ENCODE data around the gene RPN2.

The RPN2 gene

DNA sequence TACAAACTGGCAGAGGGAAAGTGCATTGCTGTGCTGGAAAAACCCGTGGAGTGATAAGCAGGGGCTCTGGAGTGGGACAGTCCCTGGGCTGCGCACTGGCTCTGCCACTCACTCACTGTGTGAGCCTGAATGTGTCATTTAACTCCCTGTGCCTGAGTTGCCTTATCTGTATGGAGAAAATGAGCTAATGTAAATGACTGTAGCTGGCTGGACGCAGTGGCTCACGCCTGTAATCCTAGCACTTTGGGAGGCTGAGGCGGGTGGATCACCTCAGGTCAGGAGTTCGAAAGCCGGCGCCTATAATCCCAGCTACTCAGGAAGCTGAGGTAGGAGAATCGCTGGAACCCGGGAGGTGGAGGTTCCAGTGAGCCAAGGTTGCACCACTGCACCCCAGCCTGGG is 18.4 kb upstream of the RPN2 start:
- TF ChIP-seq, protein P1, sequence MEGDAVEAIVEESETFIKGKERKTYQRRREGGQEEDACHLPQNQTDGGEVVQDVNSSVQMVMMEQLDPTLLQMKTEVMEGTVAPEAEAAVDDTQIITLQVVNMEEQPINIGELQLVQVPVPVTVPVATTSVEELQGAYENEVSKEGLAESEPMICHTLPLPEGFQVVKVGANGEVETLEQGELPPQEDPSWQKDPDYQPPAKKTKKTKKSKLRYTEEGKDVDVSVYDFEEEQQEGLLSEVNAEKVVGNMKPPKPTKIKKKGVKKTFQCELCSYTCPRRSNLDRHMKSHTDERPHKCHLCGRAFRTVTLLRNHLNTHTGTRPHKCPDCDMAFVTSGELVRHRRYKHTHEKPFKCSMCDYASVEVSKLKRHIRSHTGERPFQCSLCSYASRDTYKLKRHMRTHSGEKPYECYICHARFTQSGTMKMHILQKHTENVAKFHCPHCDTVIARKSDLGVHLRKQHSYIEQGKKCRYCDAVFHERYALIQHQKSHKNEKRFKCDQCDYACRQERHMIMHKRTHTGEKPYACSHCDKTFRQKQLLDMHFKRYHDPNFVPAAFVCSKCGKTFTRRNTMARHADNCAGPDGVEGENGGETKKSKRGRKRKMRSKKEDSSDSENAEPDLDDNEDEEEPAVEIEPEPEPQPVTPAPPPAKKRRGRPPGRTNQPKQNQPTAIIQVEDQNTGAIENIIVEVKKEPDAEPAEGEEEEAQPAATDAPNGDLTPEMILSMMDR (IDR thresholded peaks at IDR 0.05), result no peak
- DNase-seq (ENCODE audit: low spot score), result no peak
- Histone ChIP-seq H3K4me3 (no peak overlapping the region), H3K27ac (no peak overlapping the region)

DNA sequence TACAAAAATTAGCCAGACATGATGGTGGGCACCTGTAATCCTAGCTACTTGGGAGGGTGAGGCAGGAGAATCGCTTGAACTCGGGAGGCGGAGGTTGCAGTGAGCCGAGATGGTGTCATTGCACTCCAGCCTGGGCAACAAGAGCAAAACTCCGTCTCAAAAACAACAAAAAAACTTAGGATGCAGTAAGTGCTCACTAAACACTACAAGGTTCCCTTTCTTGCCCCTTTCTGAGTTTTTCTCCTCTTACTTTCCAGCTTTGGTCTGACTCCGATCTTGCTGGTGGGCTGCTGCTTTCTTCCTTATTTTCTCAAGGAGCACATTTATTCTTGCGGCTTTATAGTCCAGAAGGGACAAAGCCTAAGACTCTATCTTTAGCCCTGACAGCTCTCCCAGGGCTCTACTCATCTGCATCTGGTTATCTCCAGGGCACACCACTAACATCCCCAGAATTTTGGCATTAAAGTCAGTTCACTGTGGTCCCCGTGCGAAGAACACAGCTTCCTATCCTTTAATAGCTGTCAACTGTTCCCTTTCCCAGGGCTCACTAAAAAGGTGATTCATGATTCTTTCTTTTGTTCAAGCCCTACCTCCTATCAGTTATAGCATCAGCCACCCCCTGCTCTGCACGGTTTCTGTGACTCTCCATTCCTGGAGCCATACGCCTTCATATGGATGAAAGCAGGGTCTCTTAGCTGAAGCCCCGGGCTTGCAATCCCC is 17.1 kb upstream of the RPN2 start:
- H3K27ac ChIP-seq, result no peak overlapping the region
- H3K4me3 ChIP-seq, result no peak overlapping the region
- TF ChIP-seq, protein P1 (IDR thresholded peaks at IDR 0.05), result no peak
- DNase-seq (ENCODE audit: low spot score), result no peak

DNA sequence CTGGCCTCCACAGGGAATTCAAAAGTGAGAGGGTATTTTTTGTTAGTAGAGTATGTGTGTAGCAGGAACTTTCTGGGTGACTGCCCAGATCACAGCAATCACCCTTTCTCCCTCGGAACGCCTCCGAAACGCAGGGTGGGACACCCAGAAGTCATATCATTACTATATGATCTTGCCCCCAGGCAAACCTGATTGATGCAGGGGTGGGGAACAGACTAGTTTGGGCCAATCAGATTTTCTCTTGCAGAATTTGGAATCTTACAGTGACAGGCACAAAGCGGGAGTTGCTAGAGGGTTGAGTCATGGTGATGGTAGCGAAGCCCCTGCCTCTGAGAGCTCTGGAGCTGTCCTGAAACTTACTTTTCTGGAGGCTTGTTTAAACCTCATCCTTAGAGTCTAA is 16.5 kb upstream of the RPN2 start:
- no peak for DNase-seq (ENCODE audit: low spot score)
- no peak overlapping the region for H3K27ac ChIP-seq
- TF ChIP-seq, protein P1 (IDR thresholded peaks at IDR 0.05), result no peak

DNA sequence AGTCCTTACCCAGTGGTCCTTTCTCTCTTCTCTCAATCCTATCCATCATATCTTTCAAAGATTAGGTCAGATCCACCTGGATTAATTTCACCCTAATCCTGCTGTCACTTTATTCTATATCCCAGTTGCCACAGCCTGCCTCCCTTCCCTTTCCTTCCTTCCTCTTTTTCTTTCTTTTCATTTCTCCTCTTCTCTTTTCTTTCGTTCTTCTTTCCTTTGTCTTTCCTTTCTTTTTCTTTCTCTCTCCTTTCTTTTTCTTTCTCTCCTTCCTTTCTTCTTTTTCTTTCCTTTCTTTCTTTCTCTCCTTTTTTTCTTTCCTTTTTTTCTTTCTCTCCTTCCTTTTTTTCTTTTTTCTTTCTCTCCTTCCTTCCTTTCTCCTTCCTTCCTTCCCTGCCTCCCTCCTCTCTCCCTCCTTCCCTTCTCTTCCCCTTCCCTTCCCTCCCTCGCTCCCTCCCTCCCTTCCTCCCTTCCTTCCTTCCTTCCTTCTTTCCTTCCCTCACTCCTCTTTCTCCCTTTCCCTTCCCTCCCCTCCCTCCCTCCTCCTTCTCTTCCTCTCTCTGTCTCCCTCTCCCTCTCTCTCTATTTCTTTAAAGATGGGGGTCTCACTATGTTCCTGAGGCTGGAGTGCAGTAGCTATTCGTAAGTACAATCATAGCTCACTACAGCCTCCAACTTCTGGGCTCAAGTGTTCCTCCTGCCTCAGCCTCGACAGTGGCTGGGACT is 15.1 kb upstream of the RPN2 start:
- no peak overlapping the region for H3K27ac ChIP-seq
- H3K4me3 ChIP-seq, result no peak overlapping the region
- TF ChIP-seq, protein P1 (IDR thresholded peaks at IDR 0.05), result no peak
- no peak for DNase-seq (ENCODE audit: low spot score)

More for the DNA sequence above, 16.5 kb upstream of the RPN2 start:
- H3K4me3 ChIP-seq, result no peak overlapping the region

DNA sequence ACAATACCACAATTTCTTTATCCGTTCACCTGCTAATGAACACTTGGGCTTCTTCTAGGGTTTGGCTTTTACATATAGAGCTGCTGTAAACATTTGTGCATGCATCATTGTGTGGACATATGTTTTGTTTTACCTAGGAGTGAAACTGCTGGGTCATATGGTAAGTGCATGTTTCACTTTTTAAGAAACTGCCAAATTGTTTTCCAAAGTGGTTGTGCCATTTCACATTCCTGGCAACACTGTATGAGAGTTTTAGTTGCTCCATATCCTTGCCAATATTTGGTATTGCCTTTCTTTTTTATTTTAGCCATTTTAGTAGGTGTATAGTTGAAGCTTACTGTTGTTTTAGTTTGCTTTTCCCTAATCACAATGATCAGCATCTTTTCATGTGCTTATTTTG is 14.1 kb upstream of the RPN2 start:
- Histone ChIP-seq H3K4me3 (no peak overlapping the region), H3K27ac (no peak overlapping the region)
- TF ChIP-seq, protein P1 (IDR thresholded peaks at IDR 0.05), result no peak
- DNase-seq (ENCODE audit: low spot score), result no peak

DNA sequence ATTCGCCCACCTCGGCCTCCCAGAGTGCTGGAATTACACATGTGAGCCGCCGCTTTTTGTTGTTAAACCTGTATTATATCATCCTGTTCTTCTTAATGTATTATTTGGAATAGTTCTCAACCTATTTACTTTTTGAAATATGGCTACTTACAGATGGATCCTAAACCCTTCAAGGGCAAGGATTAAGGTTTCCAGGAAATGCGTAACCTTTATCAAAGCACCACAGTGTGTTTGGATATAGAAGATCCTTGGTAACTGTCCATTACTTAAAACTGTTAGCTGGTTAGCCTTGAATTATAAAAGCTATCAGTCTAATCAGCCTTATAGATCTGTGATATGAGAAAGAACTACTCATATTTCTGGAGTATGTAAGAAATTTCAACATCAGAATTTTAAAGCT is 12.3 kb upstream of the RPN2 start:
- no peak for DNase-seq (ENCODE audit: low spot score)
- Histone ChIP-seq H3K27ac (no peak overlapping the region), H3K4me3 (no peak overlapping the region)
- TF ChIP-seq, protein P1 (IDR thresholded peaks at IDR 0.05), result no peak

DNA sequence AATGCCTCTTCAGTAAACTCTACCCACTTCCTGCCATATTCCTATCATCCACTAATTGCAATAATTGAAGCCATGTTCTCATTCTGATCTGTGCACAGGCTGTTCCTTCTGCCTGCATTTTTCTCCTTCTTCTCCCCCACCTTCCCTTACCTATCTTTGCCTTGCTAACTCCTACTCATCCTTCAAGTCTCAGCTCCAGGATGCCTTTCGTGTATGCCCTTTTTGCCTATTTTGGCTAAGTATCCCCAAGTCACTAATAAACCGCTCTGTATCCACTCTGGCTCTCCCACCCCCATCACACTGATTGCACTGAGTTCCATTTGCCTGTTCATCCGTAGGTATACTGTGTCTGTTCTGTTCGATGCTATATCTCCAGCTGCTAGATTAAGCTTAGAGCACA is 6.3 kb upstream of the RPN2 start:
- TF ChIP-seq, protein P1 (IDR thresholded peaks at IDR 0.05), result no peak
- H3K4me3 ChIP-seq, result no peak overlapping the region
- H3K27ac ChIP-seq, result no peak overlapping the region
- no peak for DNase-seq (ENCODE audit: low spot score)
